ENCODE results near the gene ATP5ME.

Gene ATP5ME

DNA sequence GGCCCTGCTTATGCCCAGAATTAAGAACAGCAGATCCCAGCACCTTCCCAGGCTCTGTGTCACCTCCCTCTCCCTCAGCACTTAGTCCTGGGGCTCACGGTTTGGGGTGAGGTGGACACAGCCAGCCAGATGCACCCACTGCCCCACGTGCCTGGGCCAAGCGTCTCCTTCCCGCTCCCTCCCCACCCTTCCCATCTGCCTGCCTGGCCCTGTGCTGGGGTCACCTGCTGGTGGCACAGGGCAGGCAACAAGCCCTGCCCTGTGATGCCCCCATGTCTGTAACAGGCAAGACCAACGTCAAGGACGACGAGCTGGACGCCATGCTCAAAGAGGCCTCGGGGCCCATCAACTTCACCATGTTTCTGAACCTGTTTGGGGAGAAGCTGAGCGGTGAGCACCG lies 5.6 kb upstream of the ATP5ME start:
- no peak for TF ChIP-seq ZFP3 (CRISPR knock-in tag; IDR thresholded peaks at IDR 0.05)
- TF ChIP-seq, protein P1, sequence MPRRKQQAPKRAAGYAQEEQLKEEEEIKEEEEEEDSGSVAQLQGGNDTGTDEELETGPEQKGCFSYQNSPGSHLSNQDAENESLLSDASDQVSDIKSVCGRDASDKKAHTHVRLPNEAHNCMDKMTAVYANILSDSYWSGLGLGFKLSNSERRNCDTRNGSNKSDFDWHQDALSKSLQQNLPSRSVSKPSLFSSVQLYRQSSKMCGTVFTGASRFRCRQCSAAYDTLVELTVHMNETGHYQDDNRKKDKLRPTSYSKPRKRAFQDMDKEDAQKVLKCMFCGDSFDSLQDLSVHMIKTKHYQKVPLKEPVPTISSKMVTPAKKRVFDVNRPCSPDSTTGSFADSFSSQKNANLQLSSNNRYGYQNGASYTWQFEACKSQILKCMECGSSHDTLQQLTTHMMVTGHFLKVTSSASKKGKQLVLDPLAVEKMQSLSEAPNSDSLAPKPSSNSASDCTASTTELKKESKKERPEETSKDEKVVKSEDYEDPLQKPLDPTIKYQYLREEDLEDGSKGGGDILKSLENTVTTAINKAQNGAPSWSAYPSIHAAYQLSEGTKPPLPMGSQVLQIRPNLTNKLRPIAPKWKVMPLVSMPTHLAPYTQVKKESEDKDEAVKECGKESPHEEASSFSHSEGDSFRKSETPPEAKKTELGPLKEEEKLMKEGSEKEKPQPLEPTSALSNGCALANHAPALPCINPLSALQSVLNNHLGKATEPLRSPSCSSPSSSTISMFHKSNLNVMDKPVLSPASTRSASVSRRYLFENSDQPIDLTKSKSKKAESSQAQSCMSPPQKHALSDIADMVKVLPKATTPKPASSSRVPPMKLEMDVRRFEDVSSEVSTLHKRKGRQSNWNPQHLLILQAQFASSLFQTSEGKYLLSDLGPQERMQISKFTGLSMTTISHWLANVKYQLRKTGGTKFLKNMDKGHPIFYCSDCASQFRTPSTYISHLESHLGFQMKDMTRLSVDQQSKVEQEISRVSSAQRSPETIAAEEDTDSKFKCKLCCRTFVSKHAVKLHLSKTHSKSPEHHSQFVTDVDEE (CRISPR knock-in tag; IDR thresholded peaks at IDR 0.05), result no peak
- no peak for TF ChIP-seq SNAI2 (CRISPR knock-in tag; IDR thresholded peaks at IDR 0.05)
- TF ChIP-seq ESRRG (CRISPR knock-in tag; IDR thresholded peaks at IDR 0.05), result no peak
- no peak for TF ChIP-seq ZNF70 (CRISPR knock-in tag; IDR thresholded peaks at IDR 0.05)
- no peak for TF ChIP-seq BACH2 (CRISPR knock-in tag; IDR thresholded peaks at IDR 0.05; ENCODE audit: borderline replicate concordance)
- TF ChIP-seq ZNF565 (CRISPR knock-in tag; conservative IDR thresholded peaks at IDR 0.05; ENCODE audit: low read depth), result no peak
- TF ChIP-seq TCF4 (CRISPR knock-in tag; IDR thresholded peaks at IDR 0.05; ENCODE audit: borderline replicate concordance), result no peak
- no peak for TF ChIP-seq ARNTL (CRISPR knock-in tag; IDR thresholded peaks at IDR 0.05; ENCODE audit: borderline replicate concordance, low read depth)
- no peak for TF ChIP-seq TOX (CRISPR knock-in tag; IDR thresholded peaks at IDR 0.05; ENCODE audit: borderline replicate concordance)
- TF ChIP-seq ZC3H10 (CRISPR knock-in tag; IDR thresholded peaks at IDR 0.05), result no peak
- TF ChIP-seq GLIS3 (CRISPR knock-in tag; IDR thresholded peaks at IDR 0.05), result no peak
- no peak for TF ChIP-seq RARB (CRISPR knock-in tag; IDR thresholded peaks at IDR 0.05)
- no peak for ATAC-seq

DNA sequence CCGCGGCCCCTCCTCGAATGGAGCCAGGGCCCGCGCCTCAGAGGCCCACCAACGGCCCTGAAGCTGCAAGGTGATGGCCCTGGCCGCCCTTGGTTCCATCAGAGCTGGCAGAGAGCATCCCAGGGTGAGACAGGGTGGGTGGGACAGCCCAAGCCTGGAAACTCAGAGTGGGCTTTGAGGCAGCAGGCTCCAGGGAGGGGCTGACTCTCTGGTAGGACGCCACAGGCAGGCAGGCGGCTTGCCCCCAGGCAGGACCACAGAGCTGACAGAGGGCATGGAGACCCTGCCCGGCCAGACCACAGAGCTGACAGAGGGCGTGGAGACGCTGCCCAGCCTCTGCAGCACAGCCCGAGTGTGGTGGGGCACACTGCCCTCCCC lies 5.0 kb upstream of the ATP5ME start:
- no peak for ATAC-seq
- no peak for TF ChIP-seq RARB (CRISPR knock-in tag; IDR thresholded peaks at IDR 0.05)
- no peak for TF ChIP-seq TOX (CRISPR knock-in tag; IDR thresholded peaks at IDR 0.05; ENCODE audit: borderline replicate concordance)
- TF ChIP-seq CSDC2 (CRISPR knock-in tag; IDR thresholded peaks at IDR 0.05), result no peak
- TF ChIP-seq, protein P2, sequence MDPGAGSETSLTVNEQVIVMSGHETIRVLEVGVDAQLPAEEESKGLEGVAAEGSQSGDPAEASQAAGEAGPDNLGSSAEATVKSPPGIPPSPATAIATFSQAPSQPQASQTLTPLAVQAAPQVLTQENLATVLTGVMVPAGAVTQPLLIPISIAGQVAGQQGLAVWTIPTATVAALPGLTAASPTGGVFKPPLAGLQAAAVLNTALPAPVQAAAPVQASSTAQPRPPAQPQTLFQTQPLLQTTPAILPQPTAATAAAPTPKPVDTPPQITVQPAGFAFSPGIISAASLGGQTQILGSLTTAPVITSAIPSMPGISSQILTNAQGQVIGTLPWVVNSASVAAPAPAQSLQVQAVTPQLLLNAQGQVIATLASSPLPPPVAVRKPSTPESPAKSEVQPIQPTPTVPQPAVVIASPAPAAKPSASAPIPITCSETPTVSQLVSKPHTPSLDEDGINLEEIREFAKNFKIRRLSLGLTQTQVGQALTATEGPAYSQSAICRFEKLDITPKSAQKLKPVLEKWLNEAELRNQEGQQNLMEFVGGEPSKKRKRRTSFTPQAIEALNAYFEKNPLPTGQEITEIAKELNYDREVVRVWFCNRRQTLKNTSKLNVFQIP (CRISPR knock-in tag; IDR thresholded peaks at IDR 0.05; ENCODE audit: borderline replicate concordance, low read depth), result no peak
- no peak for TF ChIP-seq PPARA (CRISPR knock-in tag; IDR thresholded peaks at IDR 0.05; ENCODE audit: borderline replicate concordance)
- no peak for TF ChIP-seq GLIS3 (CRISPR knock-in tag; IDR thresholded peaks at IDR 0.05)
- TF ChIP-seq, protein P3, sequence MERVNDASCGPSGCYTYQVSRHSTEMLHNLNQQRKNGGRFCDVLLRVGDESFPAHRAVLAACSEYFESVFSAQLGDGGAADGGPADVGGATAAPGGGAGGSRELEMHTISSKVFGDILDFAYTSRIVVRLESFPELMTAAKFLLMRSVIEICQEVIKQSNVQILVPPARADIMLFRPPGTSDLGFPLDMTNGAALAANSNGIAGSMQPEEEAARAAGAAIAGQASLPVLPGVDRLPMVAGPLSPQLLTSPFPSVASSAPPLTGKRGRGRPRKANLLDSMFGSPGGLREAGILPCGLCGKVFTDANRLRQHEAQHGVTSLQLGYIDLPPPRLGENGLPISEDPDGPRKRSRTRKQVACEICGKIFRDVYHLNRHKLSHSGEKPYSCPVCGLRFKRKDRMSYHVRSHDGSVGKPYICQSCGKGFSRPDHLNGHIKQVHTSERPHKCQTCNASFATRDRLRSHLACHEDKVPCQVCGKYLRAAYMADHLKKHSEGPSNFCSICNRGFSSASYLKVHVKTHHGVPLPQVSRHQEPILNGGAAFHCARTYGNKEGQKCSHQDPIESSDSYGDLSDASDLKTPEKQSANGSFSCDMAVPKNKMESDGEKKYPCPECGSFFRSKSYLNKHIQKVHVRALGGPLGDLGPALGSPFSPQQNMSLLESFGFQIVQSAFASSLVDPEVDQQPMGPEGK (CRISPR knock-in tag; IDR thresholded peaks at IDR 0.05; ENCODE audit: borderline replicate concordance), result no peak
- TF ChIP-seq ZNF8 (CRISPR knock-in tag; IDR thresholded peaks at IDR 0.05), result no peak
- no peak for TF ChIP-seq ISL1 (CRISPR knock-in tag; IDR thresholded peaks at IDR 0.05)
- no peak for TF ChIP-seq OSR1 (CRISPR knock-in tag; IDR thresholded peaks at IDR 0.05)
- TF ChIP-seq, protein P4, sequence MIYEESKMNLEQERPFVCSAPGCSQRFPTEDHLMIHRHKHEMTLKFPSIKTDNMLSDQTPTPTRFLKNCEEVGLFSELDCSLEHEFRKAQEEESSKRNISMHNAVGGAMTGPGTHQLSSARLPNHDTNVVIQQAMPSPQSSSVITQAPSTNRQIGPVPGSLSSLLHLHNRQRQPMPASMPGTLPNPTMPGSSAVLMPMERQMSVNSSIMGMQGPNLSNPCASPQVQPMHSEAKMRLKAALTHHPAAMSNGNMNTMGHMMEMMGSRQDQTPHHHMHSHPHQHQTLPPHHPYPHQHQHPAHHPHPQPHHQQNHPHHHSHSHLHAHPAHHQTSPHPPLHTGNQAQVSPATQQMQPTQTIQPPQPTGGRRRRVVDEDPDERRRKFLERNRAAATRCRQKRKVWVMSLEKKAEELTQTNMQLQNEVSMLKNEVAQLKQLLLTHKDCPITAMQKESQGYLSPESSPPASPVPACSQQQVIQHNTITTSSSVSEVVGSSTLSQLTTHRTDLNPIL (CRISPR knock-in tag; IDR thresholded peaks at IDR 0.05; ENCODE audit: low read depth), result no peak
- no peak for TF ChIP-seq ESRRG (CRISPR knock-in tag; IDR thresholded peaks at IDR 0.05)
- no peak for TF ChIP-seq TCF4 (CRISPR knock-in tag; IDR thresholded peaks at IDR 0.05; ENCODE audit: borderline replicate concordance)
- TF ChIP-seq, protein P5, sequence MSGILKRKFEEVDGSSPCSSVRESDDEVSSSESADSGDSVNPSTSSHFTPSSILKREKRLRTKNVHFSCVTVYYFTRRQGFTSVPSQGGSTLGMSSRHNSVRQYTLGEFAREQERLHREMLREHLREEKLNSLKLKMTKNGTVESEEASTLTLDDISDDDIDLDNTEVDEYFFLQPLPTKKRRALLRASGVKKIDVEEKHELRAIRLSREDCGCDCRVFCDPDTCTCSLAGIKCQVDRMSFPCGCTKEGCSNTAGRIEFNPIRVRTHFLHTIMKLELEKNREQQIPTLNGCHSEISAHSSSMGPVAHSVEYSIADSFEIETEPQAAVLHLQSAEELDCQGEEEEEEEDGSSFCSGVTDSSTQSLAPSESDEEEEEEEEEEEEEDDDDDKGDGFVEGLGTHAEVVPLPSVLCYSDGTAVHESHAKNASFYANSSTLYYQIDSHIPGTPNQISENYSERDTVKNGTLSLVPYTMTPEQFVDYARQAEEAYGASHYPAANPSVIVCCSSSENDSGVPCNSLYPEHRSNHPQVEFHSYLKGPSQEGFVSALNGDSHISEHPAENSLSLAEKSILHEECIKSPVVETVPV (CRISPR knock-in tag; IDR thresholded peaks at IDR 0.05), result no peak
- TF ChIP-seq ZNF565 (CRISPR knock-in tag; conservative IDR thresholded peaks at IDR 0.05; ENCODE audit: low read depth), result no peak
- no peak for TF ChIP-seq ZNF70 (CRISPR knock-in tag; IDR thresholded peaks at IDR 0.05)
- TF ChIP-seq ZFP30 (CRISPR knock-in tag; IDR thresholded peaks at IDR 0.05), result no peak
- TF ChIP-seq ARNTL (CRISPR knock-in tag; IDR thresholded peaks at IDR 0.05; ENCODE audit: borderline replicate concordance, low read depth), result no peak
- no peak for TF ChIP-seq BACH2 (CRISPR knock-in tag; IDR thresholded peaks at IDR 0.05; ENCODE audit: borderline replicate concordance)

All from SK-N-SH treated with all-trans-retinoic acid at 6 μM for 48 hours (cell line).